K562 (cell line): ENCODE data around the gene MAGEL2. TPM values are rescaled to one million over a fixed set of nuclear protein-coding genes. Genes with fewer than 3 reads are reported as not detected.
A peak's percentile ranks its signal among the peaks of the same experiment; 100 is the strongest.
"Not testable (repeated sequence)": the region's sequence is repeated elsewhere in the genome, so short reads cannot be mapped to it uniquely, and the experiment has no call there.

ENCODE experiments used
- ATAC-seq: fragments of 200-7000 bp; cut with Tn5 transposase; 3 replicates; pipeline ENCODE4 v1.9.1; 2020; ENCODE audit warnings: moderate library complexity
- BruUV-seq: library from RNA; stranded (reverse); fragments of 400-500 nt; replicated peaks from 2 replicates; lab custom pipeline; 2021; lab: Mats Ljungman, UMichigan
- CTCF ChIA-PET: fragments of 300-600 bp; formaldehyde crosslinking; extraction: SDS; loops from one replicate; lab custom pipeline; 2021; ENCODE audit warnings: low intra/inter-chr PET ratio; lab: Yijun Ruan, JAX
- POLR2A ChIA-PET: fragments of 300-600, 350-650 bp; sonication (Branson Sonifier 250); formaldehyde crosslinking; extraction: SDS; loops from one replicate; lab custom pipeline; 2021; ENCODE audit warnings: antibody characterized with exemption, inconsistent platforms; lab: Yijun Ruan, JAX
- DNase-seq, 4 experiments: peaks; one replicate each; pipeline versions ENCODE4 v3.0.0 to v3.0.0-alpha.2; 2011 to 2018; ENCODE audit warnings: low spot score in 3 of 4, mixed read lengths in 3 of 4; ENCODE audit errors: extremely low read depth in 1 of 4
- FAIRE-seq: peaks from 2 replicates; lab custom pipeline; 2011; peaks lifted over from hg19 to GRCh38; lab: Jason Lieb, UNC
- H2AFZ ChIP-seq: 2 replicates; pipeline ENCODE4 v1.6.0; 2011; ENCODE audit warnings: low read depth, low read length, control low read depth, inconsistent platforms
- H3K27ac ChIP-seq: fragments of 200-600 bp; 3 replicates; pipeline ENCODE4 v1.8.0; 2011; ENCODE audit warnings: low read depth, mild to moderate bottlenecking, control low read depth, inconsistent platforms, low read length, moderate library complexity, mixed read lengths; ENCODE audit errors: extremely low read depth
- H3K27me3 ChIP-seq, 2 experiments: fragments of 300-600 bp in 1 of 2; 2 replicates in 1 of 2; 3 replicates in 1 of 2; pipeline versions ENCODE4 v1.6.0 to v1.8.0; 2011; ENCODE audit warnings: inconsistent platforms in 2 of 2, low read length in 2 of 2, mild to moderate bottlenecking in 1 of 2, mixed read lengths in 1 of 2, moderate library complexity in 1 of 2; ENCODE audit not compliant: control insufficient read depth in 2 of 2, insufficient read depth in 2 of 2
- H3K36me3 ChIP-seq: fragments of 300-600 bp; 3 replicates; pipeline ENCODE4 v1.8.0; 2011; ENCODE audit warnings: mild to moderate bottlenecking, low read length, inconsistent platforms; ENCODE audit not compliant: control insufficient read depth, insufficient read depth
- H3K4me1 ChIP-seq, 2 experiments: fragments of 200-600 bp in 1 of 2; replicated peaks in 1 of 2; 2 replicates in 1 of 2; 3 replicates in 1 of 2; pipeline versions ENCODE4 v1.5.1 to v1.8.0; 2011; ENCODE audit warnings: inconsistent platforms in 2 of 2, low read length in 2 of 2, mild to moderate bottlenecking in 1 of 2, mixed read lengths in 1 of 2, moderate library complexity in 1 of 2; ENCODE audit not compliant: control insufficient read depth in 2 of 2, insufficient read depth in 2 of 2
- H3K4me2 ChIP-seq: 2 replicates; pipeline ENCODE4 v1.6.1; 2011; ENCODE audit warnings: low read length, control low read depth, inconsistent platforms, mixed read lengths; ENCODE audit not compliant: insufficient read depth
- H3K4me3 ChIP-seq: fragments of 200-600 bp; sonication (generic), shearing (Covaris generic); 2 replicates; pipeline ENCODE4 v1.5.1; 2016; ENCODE audit warnings: control low read depth, inconsistent platforms
- H3K79me2 ChIP-seq: fragments of 200-600 bp; 3 replicates; pipeline ENCODE4 v1.8.0; 2011; ENCODE audit warnings: low read length, inconsistent platforms; ENCODE audit not compliant: control insufficient read depth, insufficient read depth
- H3K9ac ChIP-seq, 2 experiments: 2 replicates each; pipeline versions ENCODE4 v1.6.0 to v1.6.1; 2011; ENCODE audit warnings: low read depth in 2 of 2, low read length in 2 of 2, control low read depth in 1 of 2, inconsistent platforms in 1 of 2, mild to moderate bottlenecking in 1 of 2, mixed read lengths in 1 of 2; ENCODE audit not compliant: insufficient read depth in 1 of 2
- H3K9me1 ChIP-seq: one replicate; pipeline ENCODE4 v1.6.0; 2011; ENCODE audit warnings: inconsistent platforms, mild to moderate bottlenecking, low read length, moderate library complexity; ENCODE audit not compliant: control insufficient read depth, insufficient read depth
- H3K9me3 ChIP-seq: replicated peaks from 2 replicates; pipeline ENCODE4 v1.5.1; 2011; ENCODE audit warnings: low read depth, low read length, inconsistent platforms; ENCODE audit not compliant: control insufficient read depth, insufficient read depth
- H4K20me1 ChIP-seq: replicated peaks from 2 replicates; pipeline ENCODE4 v1.6.1; 2011; ENCODE audit warnings: low read length, inconsistent platforms, mixed read lengths; ENCODE audit not compliant: control insufficient read depth, insufficient read depth
- CBFA2T3 ChIP-seq: fragments of 450-650 bp; IDR thresholded peaks from 2 replicates; pipeline ENCODE4 v1.6.1; 2017
- CEBPG ChIP-seq, 3 experiments: fragments of 200-800 bp in 1 of 3; sonication (Bioruptor generic) in 1 of 3; sonication (generic) in 1 of 3; formaldehyde crosslinking in 1 of 3; IDR thresholded peaks in 2 of 3; conservative IDR thresholded peaks in 1 of 3; 2 replicates each; pipeline versions ENCODE4 v1.6.1 to v1.8.0; 2016 to 2022; ENCODE audit warnings: missing compliant biosample characterization in 2 of 3, missing genetic modification characterization in 2 of 3, mild to moderate bottlenecking in 1 of 3, missing genetic modification reagents in 1 of 3
- GATA2 ChIP-seq: sonication (generic); formaldehyde crosslinking; IDR thresholded peaks from 2 replicates; pipeline ENCODE4 v1.4.0; 2020; ENCODE audit warnings: mild to moderate bottlenecking, missing genetic modification reagents
- WGBS: fragments of 100-300 bp; shearing (Covaris generic); methylation state at CpG from one replicate; pipeline ENCODE4 v1.1.6; 2016; ENCODE audit warnings: low coverage, mixed read lengths; ENCODE audit not compliant: insufficient coverage; ENCODE audit errors: missing lambda C conversion rate; 5-methylcytosine and 5-hydroxymethylcytosine counted together
- in situ Hi-C: fragments of 300-500 bp; cut with MboI; formaldehyde crosslinking; loops from 4 replicates; pipeline ENCODE4 v1.15.0; 2018; ENCODE audit warnings: inconsistent platforms, mixed read lengths
- intact Hi-C: fragments of 100-400 bp; cut with micrococcal nuclease; formaldehyde crosslinking; loops from 2 replicates; pipeline ENCODE4 v1.14.2; 2022
- polyA plus RNA-seq, 8 experiments: library from polyadenylated mRNA; depleted of rRNA in 4 of 8; stranded (reverse) in 5 of 8; unstranded in 3 of 8; fragments of >200 nt; fragmentation: Nextera tagmentation in 2 of 8; fragmentation: Illumina TruSeq in 1 of 8; extraction: Ambion mirVana in 2 of 8; extraction: Trizol in 1 of 8; gene quantifications; 2 replicates each; pipeline versions ENCODE4 v1.2.1 to v1.2.3, GENCODE V29; 2011 to 2014; ENCODE audit warnings: inconsistent platforms in 1 of 8, missing spikeins in 1 of 8
- total RNA-seq, 7 experiments: library from RNA; depleted of rRNA in 6 of 7; stranded (reverse); fragments of >200 nt in 6 of 7; fragmentation: Illumina TruSeq in 2 of 7; extraction: Trizol in 2 of 7; gene quantifications; 2 replicates each; pipeline versions ENCODE4 v1.2.1 to v1.2.3, GENCODE V29; 2011 to 2021; ENCODE audit warnings: low replicate concordance in 1 of 7

The MAGEL2 gene
- total and polyA plus RNA-seq, 9 of the 15 experiments (the other 6 are each of a cell fraction or from before 2014, with no cell fraction given): not detected

DNA sequence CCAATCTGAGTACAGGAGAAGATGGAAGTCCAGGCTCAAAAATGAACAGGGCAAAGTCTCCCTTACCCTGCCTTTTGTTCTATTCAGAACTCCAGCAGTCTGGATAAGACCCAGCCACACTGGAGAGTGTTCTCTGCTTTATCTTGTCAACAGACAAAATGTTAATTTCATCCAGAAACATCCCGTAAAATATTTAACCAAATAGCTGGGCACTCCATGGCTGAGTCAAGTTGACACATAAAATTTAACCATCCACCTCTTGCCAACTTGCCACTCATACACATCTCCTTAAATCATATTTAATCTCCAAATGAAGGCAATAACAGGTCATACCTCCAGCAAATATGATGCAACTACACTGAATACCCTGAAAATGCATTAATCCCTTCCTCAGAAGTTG lies 48.6 kb downstream of the MAGEL2 start:
- Histone ChIP-seq H3K4me3 (no peak overlapping the region), H3K27ac (no peak overlapping the region), H4K20me1 (no peaks in the 10 kb centered on the region), H3K4me2 (no peak overlapping the region), H3K79me2 (no peaks in the 10 kb centered on the region), H3K4me1 (no peaks in the 10 kb centered on the region; a peak in 1 of 5 replicates), H3K27me3 (peaks cover 11% of the 10 kb centered on the region in 2 experiments; a peak in 3 of 5 replicates), H3K9ac (no peak overlapping the region), H3K36me3 (no peaks in the 10 kb centered on the region), H3K9me3 (no peaks in the 10 kb centered on the region), H2AFZ (no peak overlapping the region), H3K9me1 (no peaks in the 10 kb centered on the region)
- no peak for ATAC-seq
- POLR2A ChIA-PET: no interaction called here
- no peak for FAIRE-seq
- TF ChIP-seq CEBPG (CRISPR knock-in tag; IDR thresholded peaks at IDR 0.05) (no peak), CEBPG (tag; conservative IDR thresholded peaks at IDR 0.05 in 1 of 2, IDR thresholded peaks at IDR 0.05 in 1 of 2) (0 out of 4 replicates have a peak, but pooled peaks of 1 of the 2 experiments have one; percentile 16), GATA2 (CRISPR knock-in tag) (no peak)
- CTCF ChIA-PET: no interaction called here
- WGBS: 0% methylated on average over 1 of the region's 1 CpG
- intact Hi-C loops: no loop called here
- in situ Hi-C loops: no loop called here
- BruUV-seq: no TSS peak
- DNase-seq: no peak

DNA sequence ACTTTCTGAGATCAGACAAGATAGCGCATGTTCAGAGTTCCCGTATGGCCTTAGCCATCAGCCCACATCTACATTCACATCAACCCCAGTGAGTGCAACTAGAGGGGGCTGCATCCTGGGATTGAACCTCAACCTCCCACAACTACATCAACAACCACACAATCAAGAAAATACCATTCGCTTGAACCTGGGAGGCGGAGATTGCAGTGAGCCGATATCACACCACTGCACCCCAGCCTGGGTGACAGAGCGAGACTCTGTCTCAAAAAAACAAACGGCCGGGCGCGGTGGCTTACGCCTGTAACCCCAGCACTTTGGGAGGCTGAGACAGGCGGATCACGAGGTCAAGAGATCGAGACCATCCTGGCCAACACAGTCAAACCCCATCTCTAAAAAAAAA lies 50.4 kb downstream of the MAGEL2 start:
- H3K4me1 ChIP-seq, H3K36me3 ChIP-seq, H3K4me3 ChIP-seq, FAIRE-seq, H4K20me1 ChIP-seq, H3K9ac ChIP-seq, H3K4me2 ChIP-seq, in situ Hi-C loops, H3K9me1 ChIP-seq, H2AFZ ChIP-seq, H3K79me2 ChIP-seq, CTCF ChIA-PET, DNase-seq, H3K27me3 ChIP-seq, BruUV-seq, H3K9me3 ChIP-seq, intact Hi-C loops, H3K27ac ChIP-seq: not testable (repeated sequence)
- ATAC-seq: peak; percentile 51; the same call in 2 of the 3 replicates
- WGBS: 3% methylated on average over 14 of the region's 14 CpGs
- POLR2A ChIA-PET: interaction anchor here (0.7 kb wide), 1 partner anchor 32 kb away, joined by 3 read pairs; no protein-coding TSS in a partner anchor
- TF ChIP-seq CBFA2T3: 0 out of 2 replicates have a peak, but pooled peaks have one; percentile 27
